ENCODE data around the gene ADAT1. TPM values are rescaled to one million over a fixed set of nuclear protein-coding genes. Genes with fewer than 3 reads are reported as not detected.

Gene ADAT1
- total RNA-seq, 1 donor from 2014 or later, result 82.6 TPM

DNA sequence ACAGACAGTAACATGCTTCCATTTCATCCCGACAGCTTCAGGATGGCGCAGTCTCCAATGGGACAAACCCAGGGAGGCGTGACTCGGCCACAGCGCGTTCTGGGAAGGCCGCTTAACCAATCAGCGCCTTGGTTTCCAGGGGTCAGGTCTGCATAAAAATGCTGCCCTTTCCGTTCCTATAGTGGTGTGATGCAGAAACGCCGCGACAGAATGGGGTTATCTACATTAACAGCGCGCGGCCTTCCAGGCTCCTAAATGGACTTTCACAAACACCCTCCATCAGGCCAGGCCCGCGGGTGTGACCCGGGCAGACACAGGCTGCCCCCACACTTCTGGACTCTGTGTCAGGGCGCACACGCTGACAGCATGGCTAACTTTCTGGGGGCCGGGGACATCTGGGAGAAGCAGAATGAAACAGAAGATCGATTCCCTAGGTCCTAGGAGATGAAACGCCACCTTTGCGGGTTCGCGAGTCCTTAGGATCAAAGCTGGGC lies 67.8 kb downstream of the ADAT1 start:
- no peaks in the 10 kb centered on the region for H3K36me3 Mint-ChIP-seq (ENCODE audit: low read depth)
- peaks cover 35% of the 10 kb centered on the region for H3K4me1 Mint-ChIP-seq
- no peaks in the 10 kb centered on the region for H3K9me3 Mint-ChIP-seq
- H3K4me3 Mint-ChIP-seq, result peak overlapping the region; percentile 99
- H3K27me3 Mint-ChIP-seq (ENCODE audit: low read depth), result no peaks in the 10 kb centered on the region
- peak overlapping the region; percentile 99 for H3K27ac Mint-ChIP-seq (ENCODE audit: unreplicated experiment)
- peak; percentile 73 for DNase-seq (ENCODE audit: low read depth, low spot score)
- TF ChIP-seq, protein P1, sequence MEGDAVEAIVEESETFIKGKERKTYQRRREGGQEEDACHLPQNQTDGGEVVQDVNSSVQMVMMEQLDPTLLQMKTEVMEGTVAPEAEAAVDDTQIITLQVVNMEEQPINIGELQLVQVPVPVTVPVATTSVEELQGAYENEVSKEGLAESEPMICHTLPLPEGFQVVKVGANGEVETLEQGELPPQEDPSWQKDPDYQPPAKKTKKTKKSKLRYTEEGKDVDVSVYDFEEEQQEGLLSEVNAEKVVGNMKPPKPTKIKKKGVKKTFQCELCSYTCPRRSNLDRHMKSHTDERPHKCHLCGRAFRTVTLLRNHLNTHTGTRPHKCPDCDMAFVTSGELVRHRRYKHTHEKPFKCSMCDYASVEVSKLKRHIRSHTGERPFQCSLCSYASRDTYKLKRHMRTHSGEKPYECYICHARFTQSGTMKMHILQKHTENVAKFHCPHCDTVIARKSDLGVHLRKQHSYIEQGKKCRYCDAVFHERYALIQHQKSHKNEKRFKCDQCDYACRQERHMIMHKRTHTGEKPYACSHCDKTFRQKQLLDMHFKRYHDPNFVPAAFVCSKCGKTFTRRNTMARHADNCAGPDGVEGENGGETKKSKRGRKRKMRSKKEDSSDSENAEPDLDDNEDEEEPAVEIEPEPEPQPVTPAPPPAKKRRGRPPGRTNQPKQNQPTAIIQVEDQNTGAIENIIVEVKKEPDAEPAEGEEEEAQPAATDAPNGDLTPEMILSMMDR (conservative IDR thresholded peaks at IDR 0.05), result peak; percentile 4

DNA sequence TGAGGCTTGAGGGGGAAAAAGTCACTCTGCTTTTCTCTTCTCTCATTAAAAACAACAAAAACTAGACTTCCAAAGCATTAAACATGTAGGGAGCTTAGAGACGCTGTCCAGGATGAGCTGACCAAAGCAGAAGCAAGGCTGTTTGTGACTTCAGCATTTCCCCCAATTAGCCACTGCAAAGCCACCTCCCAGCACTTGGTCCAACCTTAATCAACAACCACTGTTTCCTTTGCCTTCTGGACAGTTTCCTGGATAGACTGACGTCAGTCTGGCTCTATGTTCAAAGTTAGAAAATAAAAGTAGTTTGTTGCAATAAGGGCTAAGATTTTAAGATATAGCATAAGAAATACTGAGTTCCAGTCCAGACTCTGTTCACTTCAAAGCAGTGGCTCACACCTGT lies 70.1 kb downstream of the ADAT1 start:
- Mint-ChIP-seq H3K4me3 (no peak overlapping the region), H3K36me3 (ENCODE audit: low read depth) (no peaks in the 10 kb centered on the region)

DNA sequence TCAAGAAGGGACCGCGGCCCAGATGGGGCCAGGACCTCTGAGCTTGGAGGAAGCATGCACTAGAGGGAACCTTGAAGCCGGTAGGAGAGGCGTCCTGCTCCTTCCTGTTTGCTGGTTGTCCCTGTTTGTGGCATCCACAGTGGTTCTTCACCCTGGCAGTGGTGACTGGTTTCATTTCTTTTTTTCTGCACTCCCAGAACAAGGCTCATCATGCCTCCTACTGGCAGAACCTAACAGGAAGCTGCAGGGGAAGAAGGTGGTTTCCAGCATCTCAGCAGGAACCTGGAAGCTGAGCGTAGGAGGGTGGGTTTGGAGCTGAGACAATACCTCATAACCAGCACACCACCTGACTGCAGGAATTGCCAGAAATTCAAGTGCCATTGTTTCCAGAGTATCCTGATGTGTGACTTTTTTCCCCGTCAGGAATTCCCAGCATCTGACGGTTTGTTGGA lies 72.8 kb downstream of the ADAT1 start:
- peaks cover 7% of the 10 kb centered on the region for H3K4me1 Mint-ChIP-seq
- no peak for DNase-seq (ENCODE audit: low read depth, low spot score)
- no peaks in the 10 kb centered on the region for H3K36me3 Mint-ChIP-seq (ENCODE audit: low read depth)
- no peaks in the 10 kb centered on the region for H3K27me3 Mint-ChIP-seq (ENCODE audit: low read depth)
- TF ChIP-seq, protein P1 (conservative IDR thresholded peaks at IDR 0.05), result peak; percentile 46
- no peaks in the 10 kb centered on the region for H3K9me3 Mint-ChIP-seq
- no peak overlapping the region for H3K27ac Mint-ChIP-seq (ENCODE audit: unreplicated experiment)
- no peak overlapping the region for H3K4me3 Mint-ChIP-seq

More for the DNA sequence above, 70.1 kb downstream of the ADAT1 start:
- H3K4me1 Mint-ChIP-seq, result peaks cover 18% of the 10 kb centered on the region
- TF ChIP-seq, protein P1 (conservative IDR thresholded peaks at IDR 0.05), result no peak
- H3K27ac Mint-ChIP-seq (ENCODE audit: unreplicated experiment), result no peak overlapping the region
- H3K27me3 Mint-ChIP-seq (ENCODE audit: low read depth), result no peaks in the 10 kb centered on the region
- H3K9me3 Mint-ChIP-seq, result no peaks in the 10 kb centered on the region
- DNase-seq (ENCODE audit: low read depth, low spot score), result no peak

Other genes with a start within 250 kb of the ADAT1 start
- gene CFDP1, start 189.8 kb downstream of the ADAT1 start, total RNA-seq, result 99.8 and 103 TPM in 2 replicates
- gene TMEM170A, start 158.6 kb downstream of the ADAT1 start, total RNA-seq, result 50.5 and 56.4 TPM in 2 replicates
- 22.4 and 23.1 TPM in 2 replicates for gene CHST6, start 127.8 kb downstream of the ADAT1 start, total RNA-seq
- gene CHST5, start 87.2 kb downstream of the ADAT1 start, total RNA-seq, result 1.3 and 1.5 TPM in 2 replicates
- gene TMEM231, start 67.0 kb downstream of the ADAT1 start, total RNA-seq, result 25.8 and 27.5 TPM in 2 replicates
- 83.0 and 87.0 TPM in 2 replicates for gene GABARAPL2, start 56.9 kb downstream of the ADAT1 start, total RNA-seq
- gene KARS1, start 24.4 kb upstream of the ADAT1 start, total RNA-seq, result 161 and 164 TPM in 2 replicates
- gene TERF2IP, start 24.5 kb upstream of the ADAT1 start, total RNA-seq, result 47.2 and 50.2 TPM in 2 replicates
- not detected in 2 replicates for gene CPHXL2, start 53.7 kb upstream of the ADAT1 start, total RNA-seq
- not detected in 2 replicates for gene DUXB, start 78.2 kb upstream of the ADAT1 start, total RNA-seq
- gene CPHXL, start 103.2 kb upstream of the ADAT1 start, total RNA-seq, result not detected in 2 replicates

All from neural crest cell (in vitro differentiated cells).